ENCODE measurements around the gene KDM4B.

Gene KDM4B

DNA sequence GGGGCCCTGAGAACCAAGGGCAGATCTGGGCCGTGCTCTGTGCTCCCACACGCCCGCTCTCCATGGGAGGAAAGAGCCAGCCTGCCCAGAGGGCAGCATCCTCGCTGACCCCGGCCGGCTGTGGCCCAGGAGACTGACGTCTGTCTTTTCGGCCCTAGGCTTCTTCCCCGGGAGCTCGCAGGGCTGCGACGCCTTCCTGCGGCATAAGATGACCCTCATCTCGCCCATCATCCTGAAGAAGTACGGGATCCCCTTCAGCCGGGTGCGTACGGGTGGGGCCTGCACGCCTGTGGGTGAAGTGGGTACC, 108.2 kb downstream of the KDM4B start:
- Histone ChIP-seq H3K4me3 (ENCODE audit: low read length) (no peak overlapping the region), H3K27me3 (ENCODE audit: control insufficient read depth, insufficient read depth, low read length) (no peaks in the 10 kb centered on the region), H3K36me3 (ENCODE audit: control insufficient read depth, insufficient read depth, low read length) (peaks cover 13% of the 10 kb centered on the region; the same call in 1 of the 2 replicates), H3K4me1 (ENCODE audit: control insufficient read depth, insufficient read depth, low read length) (peaks cover 3% of the 10 kb centered on the region; the same call in 1 of the 2 replicates), H3K9me3 (ENCODE audit: control insufficient read depth, insufficient read depth, low read length) (no peaks in the 10 kb centered on the region), H3K27ac (ENCODE audit: low read length) (no peak overlapping the region)
- DNase-seq (ENCODE audit: low read depth, low spot score), result no peak
- no CpG with 5 or more reads among the region's 19 CpGs for WGBS (ENCODE audit: insufficient coverage, insufficient read length)

DNA sequence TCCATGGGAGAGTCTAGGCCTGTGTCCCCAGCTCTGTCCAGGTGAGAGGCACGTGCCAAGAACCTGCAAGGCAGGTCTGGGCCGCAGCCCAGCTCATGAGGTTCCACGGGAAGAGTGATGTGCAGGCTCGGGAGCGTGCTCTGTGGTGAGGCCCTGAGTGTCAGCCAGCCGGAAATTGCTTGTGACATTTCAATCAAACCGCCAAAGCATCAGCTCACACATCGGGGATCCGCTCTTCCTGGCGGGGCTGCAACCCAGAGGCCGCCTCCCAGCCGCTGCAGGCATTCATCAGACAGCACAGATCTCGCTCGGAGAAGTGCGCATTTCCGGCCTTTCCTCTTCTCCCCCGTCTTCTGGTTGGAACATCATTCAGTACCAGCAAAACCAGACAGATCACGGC, 109.3 kb downstream of the KDM4B start:
- Histone ChIP-seq H3K36me3 (ENCODE audit: control insufficient read depth, insufficient read depth, low read length) (peaks cover 19% of the 10 kb centered on the region), H3K9me3 (ENCODE audit: control insufficient read depth, insufficient read depth, low read length) (no peaks in the 10 kb centered on the region), H3K4me3 (ENCODE audit: low read length) (no peak overlapping the region), H3K27ac (ENCODE audit: low read length) (no peak overlapping the region), H3K27me3 (ENCODE audit: control insufficient read depth, insufficient read depth, low read length) (no peaks in the 10 kb centered on the region), H3K4me1 (ENCODE audit: control insufficient read depth, insufficient read depth, low read length) (peaks cover 3% of the 10 kb centered on the region; the same call in 1 of the 2 replicates)
- no peak for DNase-seq (ENCODE audit: low read depth, low spot score)
- WGBS (ENCODE audit: insufficient coverage, insufficient read length), result no CpG with 5 or more reads among the region's 18 CpGs

DNA sequence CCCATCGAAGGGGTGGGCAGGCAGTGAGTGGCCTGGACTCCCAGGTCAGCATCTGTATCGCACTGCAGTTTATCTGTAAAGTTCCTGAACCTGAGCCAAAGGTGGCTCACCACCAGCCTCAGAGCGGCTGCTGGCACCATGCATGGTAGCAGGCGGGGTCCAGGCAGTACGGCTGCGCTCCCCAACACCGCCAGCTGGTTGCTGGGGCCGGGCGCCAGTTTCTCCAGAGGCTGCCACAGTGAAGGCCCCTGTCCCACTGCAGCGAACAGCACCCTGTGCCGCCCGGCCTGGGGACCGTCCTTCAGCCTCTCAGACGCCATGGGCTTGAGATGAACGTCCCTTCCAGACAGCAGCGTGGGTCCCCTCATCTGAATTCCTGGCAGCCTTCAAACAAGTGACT, 109.8 kb downstream of the KDM4B start:
- DNase-seq (ENCODE audit: low read depth, low spot score), result no peak
- Histone ChIP-seq H3K27ac (ENCODE audit: low read length) (no peak overlapping the region), H3K9me3 (ENCODE audit: control insufficient read depth, insufficient read depth, low read length) (no peaks in the 10 kb centered on the region), H3K36me3 (ENCODE audit: control insufficient read depth, insufficient read depth, low read length) (peaks cover 19% of the 10 kb centered on the region), H3K27me3 (ENCODE audit: control insufficient read depth, insufficient read depth, low read length) (no peaks in the 10 kb centered on the region), H3K4me1 (ENCODE audit: control insufficient read depth, insufficient read depth, low read length) (no peaks in the 10 kb centered on the region; the same call in 1 of the 2 replicates), H3K4me3 (ENCODE audit: low read length) (no peak overlapping the region)
- WGBS (ENCODE audit: insufficient coverage, insufficient read length), result no CpG with 5 or more reads among the region's 16 CpGs

DNA sequence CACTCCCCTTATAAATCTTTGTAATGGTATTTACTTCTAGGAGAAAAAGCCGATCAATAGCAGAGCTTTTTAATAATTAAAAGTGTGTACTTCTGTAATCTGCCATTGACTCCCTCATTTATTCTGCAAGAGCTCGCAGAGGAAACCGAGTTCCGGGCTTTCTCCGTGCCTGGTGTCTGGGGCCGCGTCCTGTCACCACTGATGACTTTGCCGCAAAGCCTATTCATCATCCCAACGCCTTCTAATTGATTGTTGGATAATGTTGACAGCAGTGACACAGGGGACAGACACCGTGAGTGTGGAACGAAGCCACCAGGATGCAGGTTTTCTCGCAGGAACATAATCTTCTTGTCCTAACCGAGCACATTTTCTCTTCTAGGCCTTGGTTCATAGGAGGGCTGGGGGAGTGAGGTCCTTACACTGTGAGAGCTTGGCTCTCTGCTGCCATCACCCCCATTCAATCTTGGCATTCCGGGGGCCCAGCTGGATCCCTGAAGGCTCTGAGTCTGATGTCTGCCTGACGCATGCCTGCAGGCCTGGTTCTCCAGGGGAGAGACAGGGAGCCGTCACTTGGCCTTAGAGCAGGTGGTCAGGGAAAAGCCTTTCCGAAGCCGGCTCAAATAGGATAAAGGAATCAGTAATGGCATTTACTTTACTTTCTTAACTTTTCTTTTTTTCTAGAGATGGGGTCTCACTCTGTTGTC, 110.3 kb downstream of the KDM4B start:
- Histone ChIP-seq H3K9me3 (ENCODE audit: control insufficient read depth, insufficient read depth, low read length) (no peaks in the 10 kb centered on the region), H3K4me3 (ENCODE audit: low read length) (no peak overlapping the region), H3K27ac (ENCODE audit: low read length) (no peak overlapping the region), H3K36me3 (ENCODE audit: control insufficient read depth, insufficient read depth, low read length) (peaks cover 19% of the 10 kb centered on the region), H3K27me3 (ENCODE audit: control insufficient read depth, insufficient read depth, low read length) (no peaks in the 10 kb centered on the region), H3K4me1 (ENCODE audit: control insufficient read depth, insufficient read depth, low read length) (no peaks in the 10 kb centered on the region; the same call in 1 of the 2 replicates)
- DNase-seq (ENCODE audit: low read depth, low spot score), result no peak
- WGBS (ENCODE audit: insufficient coverage, insufficient read length), result no CpG with 5 or more reads among the region's 18 CpGs

DNA sequence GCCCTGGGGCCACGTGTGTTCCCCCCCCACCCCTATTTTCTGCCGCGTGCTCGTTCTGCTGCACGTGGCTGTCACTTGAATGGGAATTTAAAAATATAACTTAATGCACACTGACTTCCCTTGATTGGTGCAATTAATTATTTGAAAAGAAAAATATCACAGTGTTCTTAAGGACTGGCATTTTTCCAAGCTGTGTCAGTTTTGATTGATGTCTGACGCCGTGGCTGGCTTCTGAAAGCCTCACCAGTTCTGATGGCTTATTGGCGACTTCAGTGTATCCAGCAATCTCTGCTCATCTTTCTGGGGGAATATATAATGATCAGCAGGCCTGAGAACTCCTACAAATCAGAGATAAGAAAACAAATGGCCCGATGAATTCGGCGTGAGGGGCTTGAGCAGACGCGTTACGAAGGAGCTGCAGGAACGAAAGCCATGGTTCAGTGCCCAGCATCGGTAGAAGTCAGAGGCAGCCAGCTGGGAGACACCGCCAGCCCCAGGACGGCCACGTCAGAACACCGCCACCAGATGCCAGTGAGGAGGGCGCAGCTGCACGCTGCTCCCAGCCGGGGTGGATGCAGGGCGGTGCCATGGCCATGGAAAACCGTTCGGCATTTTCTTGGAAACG, 111.2 kb downstream of the KDM4B start:
- H3K9me3 ChIP-seq (ENCODE audit: control insufficient read depth, insufficient read depth, low read length), result no peaks in the 10 kb centered on the region
- H3K4me3 ChIP-seq (ENCODE audit: low read length), result no peak overlapping the region
- no peaks in the 10 kb centered on the region for H3K27me3 ChIP-seq (ENCODE audit: control insufficient read depth, insufficient read depth, low read length)
- no CpG with 5 or more reads among the region's 27 CpGs for WGBS (ENCODE audit: insufficient coverage, insufficient read length)
- DNase-seq (ENCODE audit: low read depth, low spot score), result no peak
- no peaks in the 10 kb centered on the region for H3K4me1 ChIP-seq (ENCODE audit: control insufficient read depth, insufficient read depth, low read length)
- peaks cover 19% of the 10 kb centered on the region for H3K36me3 ChIP-seq (ENCODE audit: control insufficient read depth, insufficient read depth, low read length)
- H3K27ac ChIP-seq (ENCODE audit: low read length), result no peak overlapping the region

DNA sequence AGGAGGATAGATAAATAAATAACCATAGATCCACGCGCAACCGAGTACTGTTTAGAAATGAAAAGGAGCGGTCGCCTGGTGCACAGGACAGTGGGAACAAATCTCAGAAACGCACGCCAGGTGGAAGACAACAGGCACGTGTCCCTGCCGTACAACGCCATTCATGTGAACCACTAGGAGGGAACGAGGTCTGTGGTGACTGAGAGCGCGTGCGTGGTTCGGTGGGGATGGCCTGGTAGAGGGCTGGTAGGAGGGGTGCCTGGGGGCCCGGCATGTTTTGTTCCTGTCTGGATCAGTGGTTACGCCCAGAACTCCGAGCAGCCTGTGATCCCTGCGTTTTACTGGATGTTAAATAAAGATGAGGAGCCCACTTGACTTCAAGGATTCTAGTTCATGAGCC, 111.9 kb downstream of the KDM4B start:
- no peak overlapping the region for H3K27ac ChIP-seq (ENCODE audit: low read length)
- DNase-seq (ENCODE audit: low read depth, low spot score), result no peak
- WGBS (ENCODE audit: insufficient coverage, insufficient read length), result no CpG with 5 or more reads among the region's 19 CpGs
- no peaks in the 10 kb centered on the region for H3K9me3 ChIP-seq (ENCODE audit: control insufficient read depth, insufficient read depth, low read length)
- peaks cover 19% of the 10 kb centered on the region for H3K36me3 ChIP-seq (ENCODE audit: control insufficient read depth, insufficient read depth, low read length)
- H3K4me1 ChIP-seq (ENCODE audit: control insufficient read depth, insufficient read depth, low read length), result no peaks in the 10 kb centered on the region
- no peak overlapping the region for H3K4me3 ChIP-seq (ENCODE audit: low read length)
- no peaks in the 10 kb centered on the region for H3K27me3 ChIP-seq (ENCODE audit: control insufficient read depth, insufficient read depth, low read length)

DNA sequence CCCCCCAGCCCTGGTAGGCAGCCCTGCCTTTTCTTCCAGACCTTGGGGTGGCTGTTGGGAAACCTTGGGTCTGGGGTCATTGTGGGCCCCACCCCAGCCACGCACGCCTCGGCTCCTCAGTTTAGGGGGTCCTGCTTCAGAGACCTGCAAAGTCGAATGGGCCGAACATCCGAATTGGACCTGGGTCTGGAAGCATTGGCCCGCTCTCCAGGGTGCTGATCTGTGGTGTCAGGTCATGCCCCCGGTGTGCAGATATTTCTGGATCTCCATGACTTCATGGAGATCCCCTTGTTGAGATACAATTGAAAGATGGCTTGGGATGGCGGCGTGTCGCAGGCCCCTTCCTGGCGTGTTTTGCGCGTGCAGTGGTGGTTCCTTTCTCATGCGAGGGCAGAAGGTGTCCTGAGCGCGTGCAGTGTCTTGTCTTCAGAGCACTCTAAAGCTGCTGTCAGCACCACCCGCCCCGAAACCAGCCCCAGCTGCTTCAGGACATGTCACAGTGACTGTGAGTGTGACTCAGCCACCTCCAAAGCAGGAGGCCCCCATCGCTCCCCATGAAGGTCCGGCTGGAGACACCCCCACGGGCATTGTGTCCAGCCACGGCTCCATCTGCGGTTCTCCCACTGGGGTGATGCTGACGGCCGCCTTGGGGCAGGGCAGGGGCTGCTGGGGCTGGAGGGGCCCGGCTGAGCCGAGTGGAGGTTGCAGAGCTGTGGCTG, 112.7 kb downstream of the KDM4B start:
- H3K27ac ChIP-seq (ENCODE audit: low read length), result no peak overlapping the region

DNA sequence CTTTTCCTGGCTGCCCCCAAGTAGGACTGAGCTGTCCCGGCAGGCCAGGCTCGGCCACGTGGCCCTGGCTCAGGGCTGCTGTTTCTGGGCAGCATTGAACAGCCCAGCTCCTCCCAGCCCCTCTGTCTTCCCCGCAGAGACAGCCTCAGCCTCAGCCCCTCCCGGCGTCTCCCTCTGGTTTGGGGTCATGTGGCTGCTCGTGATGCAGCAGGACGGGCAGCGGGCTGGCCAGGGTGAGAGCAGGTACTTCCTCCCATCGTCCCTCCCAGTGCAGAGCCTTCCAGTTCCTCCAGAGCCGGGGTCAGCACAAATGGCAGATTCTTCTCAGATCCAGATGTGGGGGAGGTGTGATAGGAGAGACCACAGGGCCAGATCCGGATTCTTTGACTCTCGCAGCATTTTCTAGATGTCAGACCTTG, 114.6 kb downstream of the KDM4B start:
- DNase-seq (ENCODE audit: low read depth, low spot score), result no peak
- H3K4me1 ChIP-seq (ENCODE audit: control insufficient read depth, insufficient read depth, low read length), result peaks cover 2% of the 10 kb centered on the region; the same call in 1 of the 2 replicates
- H3K27me3 ChIP-seq (ENCODE audit: control insufficient read depth, insufficient read depth, low read length), result no peaks in the 10 kb centered on the region
- H3K4me3 ChIP-seq (ENCODE audit: low read length), result no peak overlapping the region
- H3K9me3 ChIP-seq (ENCODE audit: control insufficient read depth, insufficient read depth, low read length), result no peaks in the 10 kb centered on the region
- H3K27ac ChIP-seq (ENCODE audit: low read length), result no peak overlapping the region
- WGBS (ENCODE audit: insufficient coverage, insufficient read length), result no CpG with 5 or more reads among the region's 13 CpGs
- H3K36me3 ChIP-seq (ENCODE audit: control insufficient read depth, insufficient read depth, low read length), result peaks cover 13% of the 10 kb centered on the region

More for the DNA sequence above, 112.7 kb downstream of the KDM4B start:
- no peak overlapping the region for H3K4me3 ChIP-seq (ENCODE audit: low read length)
- no peaks in the 10 kb centered on the region for H3K27me3 ChIP-seq (ENCODE audit: control insufficient read depth, insufficient read depth, low read length)
- peaks cover 19% of the 10 kb centered on the region for H3K36me3 ChIP-seq (ENCODE audit: control insufficient read depth, insufficient read depth, low read length)
- H3K4me1 ChIP-seq (ENCODE audit: control insufficient read depth, insufficient read depth, low read length), result peaks cover 2% of the 10 kb centered on the region; the same call in 1 of the 2 replicates
- no peak for DNase-seq (ENCODE audit: low read depth, low spot score)
- no peaks in the 10 kb centered on the region for H3K9me3 ChIP-seq (ENCODE audit: control insufficient read depth, insufficient read depth, low read length)
- WGBS (ENCODE audit: insufficient coverage, insufficient read length), result no CpG with 5 or more reads among the region's 28 CpGs

DNA sequence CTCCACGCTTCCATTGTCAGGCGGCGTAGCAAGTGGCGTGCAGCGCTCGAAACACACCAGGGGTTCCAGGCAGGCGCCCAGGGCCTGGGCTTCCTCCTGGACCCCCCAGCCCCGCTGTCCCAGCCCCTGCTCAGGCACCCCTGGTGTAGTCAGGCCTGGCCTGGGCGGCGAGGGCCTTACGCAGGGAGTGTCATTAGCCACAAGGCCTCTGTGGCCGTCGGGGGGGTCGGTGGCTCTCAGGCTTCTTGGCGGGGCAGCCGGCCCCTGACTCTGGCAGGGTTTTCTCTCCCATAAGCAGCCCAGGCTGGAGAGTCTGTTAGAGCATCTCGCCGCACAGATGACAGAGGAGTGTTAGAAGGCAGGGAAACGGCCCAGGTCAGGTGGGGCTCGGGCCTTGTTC, 116.7 kb downstream of the KDM4B start:
- H3K36me3 ChIP-seq (ENCODE audit: control insufficient read depth, insufficient read depth, low read length), result peaks cover 12% of the 10 kb centered on the region
- no peak for DNase-seq (ENCODE audit: low read depth, low spot score)
- no peak overlapping the region for H3K4me3 ChIP-seq (ENCODE audit: low read length)
- H3K9me3 ChIP-seq (ENCODE audit: control insufficient read depth, insufficient read depth, low read length), result no peaks in the 10 kb centered on the region
- no peaks in the 10 kb centered on the region for H3K27me3 ChIP-seq (ENCODE audit: control insufficient read depth, insufficient read depth, low read length)
- WGBS (ENCODE audit: insufficient coverage, insufficient read length), result no CpG with 5 or more reads among the region's 20 CpGs
- no peak overlapping the region for H3K27ac ChIP-seq (ENCODE audit: low read length)
- H3K4me1 ChIP-seq (ENCODE audit: control insufficient read depth, insufficient read depth, low read length), result peaks cover 2% of the 10 kb centered on the region; the same call in 1 of the 2 replicates

DNA sequence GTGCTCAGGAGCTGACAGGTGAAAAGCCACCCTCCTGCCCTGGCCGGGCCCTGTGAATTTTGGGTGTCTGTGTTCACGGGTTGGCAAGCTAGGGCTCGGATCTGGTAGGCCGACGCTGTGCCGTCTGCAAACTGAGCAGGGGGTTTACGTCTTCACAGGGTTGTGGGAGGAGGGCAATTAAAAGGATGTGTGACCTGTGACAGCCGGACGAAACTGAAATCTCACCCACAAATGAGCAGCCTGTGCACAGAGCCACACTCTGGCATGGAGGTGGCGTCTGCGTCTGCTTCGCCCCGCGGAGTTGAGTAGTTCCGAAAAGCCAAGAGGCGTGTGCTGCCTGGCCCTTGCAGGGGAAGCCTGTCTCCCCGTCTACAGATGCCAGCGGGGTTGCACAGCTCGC, 117.3 kb downstream of the KDM4B start:
- Histone ChIP-seq H3K4me3 (ENCODE audit: low read length) (no peak overlapping the region), H3K4me1 (ENCODE audit: control insufficient read depth, insufficient read depth, low read length) (peaks cover 2% of the 10 kb centered on the region; the same call in 1 of the 2 replicates), H3K9me3 (ENCODE audit: control insufficient read depth, insufficient read depth, low read length) (no peaks in the 10 kb centered on the region), H3K27me3 (ENCODE audit: control insufficient read depth, insufficient read depth, low read length) (no peaks in the 10 kb centered on the region), H3K36me3 (ENCODE audit: control insufficient read depth, insufficient read depth, low read length) (peaks cover 11% of the 10 kb centered on the region), H3K27ac (ENCODE audit: low read length) (no peak overlapping the region)
- no CpG with 5 or more reads among the region's 19 CpGs for WGBS (ENCODE audit: insufficient coverage, insufficient read length)
- DNase-seq (ENCODE audit: low read depth, low spot score), result no peak
